Ovary (tissue), 9 donors: ENCODE data around the gene DAB1. TPM values are rescaled to one million over a fixed set of nuclear protein-coding genes. Genes with fewer than 3 reads are reported as not detected.

ENCODE experiments used
- DNase-seq, 5 donors: peaks; one replicate each; pipeline ENCODE4 v3.0.0-alpha.2; 2019 to 2020
- H3K27ac ChIP-seq, 2 donors: fragments of 200-600 bp; one replicate each; pipeline versions ENCODE4 v1.5.1 to v1.8.0; 2019 to 2022
- H3K27me3 ChIP-seq: fragments of 200-600 bp; one replicate; pipeline ENCODE4 v1.8.0; 2022
- H3K36me3 ChIP-seq: fragments of 200-600 bp; sonication (generic); one replicate; pipeline ENCODE4 v1.5.1; 2019
- H3K4me1 ChIP-seq: one replicate; pipeline ENCODE4 v1.8.1; 2013; ENCODE audit warnings: mild to moderate bottlenecking, moderate library complexity; ENCODE audit not compliant: insufficient read depth
- H3K4me3 ChIP-seq: fragments of 200-600 bp; sonication (generic); one replicate; pipeline ENCODE4 v1.5.1; 2017
- H3K9me3 ChIP-seq, 2 donors: fragments of 200-600 bp in 1 of 2; sonication (generic) in 1 of 2; one replicate each; pipeline versions ENCODE4 v1.5.1 to v1.8.1; 2013 to 2019; ENCODE audit warnings: mild to moderate bottlenecking in 1 of 2, moderate library complexity in 1 of 2
- CTCF ChIP-seq, 3 donors: fragments of 450-650 bp in 2 of 3; fragments of 200-600 bp in 1 of 3; IDR thresholded peaks; one replicate each; pipeline versions ENCODE4 v1.5.1 to v1.8.0; 2016 to 2022; ENCODE audit warnings: antibody characterized with exemption in 3 of 3, mild to moderate bottlenecking in 1 of 3
- EP300 ChIP-seq: sonication (generic); formaldehyde crosslinking; IDR thresholded peaks from one replicate; pipeline ENCODE4 v1.6.1; 2017; ENCODE audit warnings: antibody characterized with exemption
- POLR2A ChIP-seq: fragments of 450-650 bp; IDR thresholded peaks from one replicate; pipeline ENCODE4 v1.6.1; 2017; ENCODE audit warnings: antibody characterized with exemption, mild to moderate bottlenecking, moderate library complexity
- WGBS, 3 donors: extraction: QIAGEN DNeasy Blood & Tissue Kit in 1 of 3; methylation state at CpG; one replicate each; pipeline versions ENCODE4 v1.1.5 to v1.1.7; 2013 to 2017; 5-methylcytosine and 5-hydroxymethylcytosine counted together
- intact Hi-C, 4 donors: fragments of 100-400 bp; cut with DNase I; formaldehyde crosslinking; loops; one replicate each; pipeline versions ENCODE4 v1.11.0 to v1.15.1; 2022 to 2023
- polyA plus RNA-seq, 2 donors: library from polyadenylated mRNA; stranded (reverse); fragments of 200-250 nt in 1 of 2; fragments of 350-450 nt in 1 of 2; fragmentation: Illumina TruSeq in 1 of 2; extraction: RNeasy Lipid Tissue Mini Kit (QIAGEN cat#74804) in 1 of 2; gene quantifications; one replicate each; pipeline ENCODE4 v1.2.3, GENCODE V29; 2013 to 2014
- total RNA-seq, 7 donors: library from RNA; depleted of rRNA in 2 of 7; stranded (reverse); fragments of >200 nt in 2 of 7; fragmentation: NEBNext Ultra II Directional in 3 of 7; extraction: Animal tissue kit (Norgen Biotek cat#: 25700) in 3 of 7; gene quantifications; one replicate each; pipeline versions ENCODE4 v1.1.0 to v1.2.4, GENCODE V29; 2016 to 2023
- donor health status: DM: no; HTN: no; CAD: no; lungs with moderate emphysema.
- donor health status: DM: no; HTN: no; CAD: no.
- donor health status: Bipolar disorder and iron deficiency.
- donor health status: DM: yes; HTN: yes; CAD: no.
- donor health status: DM: no; HTN: no; CAD: no.
- donor health status: DM: yes; HTN: yes; CAD: no.

The DAB1 gene
- total and polyA plus RNA-seq, 9 donors, result 0.22 to 5.5 (median 0.77) TPM

- H3K27me3 ChIP-seq, result no peaks in the 10 kb centered on the region
- TF ChIP-seq POLR2A (no peak), EP300 (no peak), CTCF (IDR thresholded peaks at IDR 0.05) (no peak)
- H3K27ac ChIP-seq, result no peak overlapping the region
- intact Hi-C loops, result no loop called here
- no peaks in the 10 kb centered on the region for H3K36me3 ChIP-seq
- H3K4me1 ChIP-seq, result peaks cover 4% of the 10 kb centered on the region
- H3K4me3 ChIP-seq, result no peak overlapping the region
- 94 to 95% (median 94%) methylated on average over 5 of the region's 5 CpGs for WGBS, 3 donors
- H3K9me3 ChIP-seq, result no peaks in the 10 kb centered on the region
- no peak for DNase-seq
These were observed 344.3 kb downstream of the DAB1 start for GRCh38 chr1:57079454-57080157.

GRCh38 chr1:57072401-57073110, 351.3 kb downstream of the DAB1 start:
- H3K4me1 ChIP-seq, result no peaks in the 10 kb centered on the region
- no peaks in the 10 kb centered on the region for H3K27me3 ChIP-seq
- intact Hi-C loops, result no loop called here
- WGBS, 3 donors, result 86 to 89% (median 88%) methylated on average over 8 of the region's 8 CpGs
- no peaks in the 10 kb centered on the region for H3K9me3 ChIP-seq
- TF ChIP-seq POLR2A (no peak), CTCF (IDR thresholded peaks at IDR 0.05) (no peak)
- H3K4me3 ChIP-seq, result no peak overlapping the region
- H3K36me3 ChIP-seq, result no peaks in the 10 kb centered on the region
- no peak for DNase-seq
- no peak overlapping the region for H3K27ac ChIP-seq

GRCh38 chr1:57067863-57068262, 356.0 kb downstream of the DAB1 start:
- Histone ChIP-seq H3K4me3 (no peak overlapping the region), H3K27me3 (no peaks in the 10 kb centered on the region), H3K9me3 (no peaks in the 10 kb centered on the region), H3K4me1 (no peaks in the 10 kb centered on the region), H3K36me3 (no peaks in the 10 kb centered on the region), H3K27ac (no peak overlapping the region)
- 43 to 49% (median 48%) methylated on average over 3 of the region's 3 CpGs for WGBS, 3 donors
- intact Hi-C loops, result no loop called here
- DNase-seq, result peak in 4 of 5 donors; percentile 23 to 45 (median 26)
- no peak for TF ChIP-seq EP300
- no peak for TF ChIP-seq POLR2A
- no peak for TF ChIP-seq CTCF (IDR thresholded peaks at IDR 0.05)

GRCh38 chr1:57066980-57067610, 356.8 kb downstream of the DAB1 start:
- intact Hi-C loops, result no loop called here
- H3K4me1 ChIP-seq, result no peaks in the 10 kb centered on the region
- no peaks in the 10 kb centered on the region for H3K27me3 ChIP-seq

More at GRCh38 chr1:57066980-57067610, 356.8 kb downstream of the DAB1 start:
- DNase-seq, result no peak
- H3K27ac ChIP-seq, result no peak overlapping the region
- no peaks in the 10 kb centered on the region for H3K36me3 ChIP-seq
- H3K9me3 ChIP-seq, result no peaks in the 10 kb centered on the region
- TF ChIP-seq EP300, result no peak
- TF ChIP-seq POLR2A, result no peak
- TF ChIP-seq CTCF (IDR thresholded peaks at IDR 0.05), result no peak
- no peak overlapping the region for H3K4me3 ChIP-seq
- WGBS, 3 donors, result 90 to 94% (median 92%) methylated on average over 4 of the region's 4 CpGs
